GM21390 (cell line): ENCODE results near the gene TFIP11.
A peak's percentile ranks its signal among the peaks of the same experiment; 100 is the strongest.

Source experiments
- ATAC-seq: cut with Tn5 transposase; IDR thresholded peaks from one replicate; pipeline ENCODE4 v1.9.1; 2021; ENCODE audit not compliant: unreplicated experiment

TFIP11 gene

GRCh38 chr22:26512149-26512793, at the start of gene TFIP11:
Gene TFIP11, minus strand, starts transcription at chr22:26512473. Its CDS starts 2,201 bp downstream, at chr22:26510272.
- ATAC-seq: peak; percentile 91

DNA sequence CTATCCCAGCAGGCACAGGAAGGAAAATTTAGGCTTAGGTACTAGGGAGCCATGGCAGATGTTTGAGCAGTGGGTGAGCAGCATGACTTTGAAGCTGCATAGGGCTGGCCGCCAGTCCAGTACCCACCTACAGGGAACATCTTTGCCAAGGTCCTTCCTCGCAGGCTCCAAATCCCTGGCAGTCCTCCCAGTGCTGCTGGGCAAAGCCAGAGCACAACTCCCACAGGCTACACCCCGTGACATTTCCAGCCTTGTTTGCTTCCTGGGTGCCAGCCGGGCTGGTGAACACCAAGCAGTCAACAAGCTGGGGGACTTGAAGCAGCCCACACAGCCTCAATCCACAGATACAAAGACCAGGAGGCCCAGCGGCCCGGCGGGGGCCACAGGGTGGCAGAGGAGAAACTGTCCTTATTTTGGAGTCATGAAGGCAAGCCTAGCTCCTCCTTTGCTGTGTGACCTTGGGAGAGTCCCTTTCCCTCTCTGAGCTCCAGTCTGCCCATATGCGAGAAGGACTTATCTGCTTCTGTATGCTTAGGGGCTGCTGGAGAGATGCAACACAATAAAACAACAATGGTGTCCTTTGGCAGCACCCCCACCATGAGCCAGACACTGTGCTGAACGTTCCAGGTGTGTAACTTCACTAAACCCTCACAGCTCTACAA, 49.6 kb upstream of the TFIP11 start:
- ATAC-seq: no peak

DNA sequence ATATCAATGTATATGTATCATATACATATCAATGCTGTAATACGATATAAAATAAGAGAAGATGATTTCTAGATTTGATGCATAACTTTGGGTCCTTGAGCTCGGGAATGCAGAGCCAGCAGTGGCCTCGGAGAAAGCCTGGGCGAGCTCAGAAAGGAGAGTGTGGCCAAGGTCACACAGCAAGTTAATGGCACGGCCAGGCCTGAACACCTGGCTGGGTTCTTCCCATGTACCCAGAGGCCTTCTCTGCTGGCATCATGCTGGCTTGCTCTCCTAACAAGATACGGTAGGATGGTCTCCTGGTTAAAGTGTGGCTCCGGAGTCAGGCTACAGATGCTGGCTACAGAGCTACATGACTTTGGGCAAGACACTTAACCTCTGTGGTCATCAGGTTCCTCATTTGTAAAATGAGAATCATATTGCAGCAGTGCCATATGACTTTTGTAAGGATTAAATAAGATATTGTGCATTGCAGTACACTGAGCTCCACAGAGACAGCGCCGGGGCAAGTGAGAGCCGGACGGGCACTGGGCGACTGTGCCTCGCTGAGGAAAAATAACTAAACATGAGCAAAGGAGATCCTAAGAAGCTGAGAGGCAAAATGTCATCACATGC, 47.8 kb upstream of the TFIP11 start:
- ATAC-seq: no peak

DNA sequence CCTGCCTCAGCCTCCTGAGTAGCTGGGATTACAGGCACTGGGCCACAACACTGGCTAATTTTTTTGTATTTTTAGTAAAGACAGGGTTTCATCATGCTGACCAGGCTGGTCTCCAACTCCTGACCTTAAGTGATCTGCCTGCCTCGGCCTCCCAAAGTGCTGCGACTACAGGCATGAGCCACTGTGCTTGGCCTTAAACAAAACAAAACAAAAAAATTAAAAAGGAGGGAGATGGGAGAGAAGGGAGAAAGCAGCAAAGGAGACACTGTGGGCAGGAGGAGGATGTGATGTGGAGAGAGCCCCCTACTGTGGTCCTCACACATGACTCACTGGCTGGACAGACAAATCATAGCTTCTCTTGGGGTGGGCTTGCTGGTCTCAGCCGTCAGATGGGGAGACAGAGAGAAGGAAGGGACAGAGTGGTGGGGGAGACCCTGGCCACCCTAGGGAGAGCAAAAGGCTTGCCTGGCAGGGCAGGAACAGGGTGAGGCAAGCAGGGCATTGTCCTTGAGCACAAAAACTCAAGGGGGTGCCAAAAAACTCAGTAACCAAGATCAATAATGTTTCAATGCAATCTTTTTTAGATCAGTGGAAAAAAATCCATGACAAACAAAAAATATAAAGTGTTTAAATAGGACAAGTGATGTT, 46.1 kb upstream of the TFIP11 start:
- no peak for ATAC-seq

DNA sequence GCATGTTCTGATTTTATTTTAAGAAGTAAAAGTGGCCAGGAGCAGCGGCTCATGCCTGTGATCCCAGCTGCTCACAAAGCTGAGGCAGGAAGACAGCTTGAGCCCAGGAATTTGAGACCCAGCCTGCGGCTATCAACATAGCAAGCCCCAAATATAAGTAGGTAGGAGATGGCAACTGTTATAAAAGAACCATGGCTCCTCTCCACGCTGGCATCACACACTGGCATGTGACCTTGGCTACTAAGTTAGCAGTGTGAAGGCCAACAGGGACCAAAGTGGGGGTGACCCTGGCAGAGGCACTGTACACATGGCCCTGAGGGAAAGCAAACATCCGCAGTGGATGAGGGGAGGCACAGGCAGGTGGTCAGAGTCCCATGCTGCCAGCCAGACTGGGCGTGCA, 44.6 kb upstream of the TFIP11 start:
- no peak for ATAC-seq

DNA sequence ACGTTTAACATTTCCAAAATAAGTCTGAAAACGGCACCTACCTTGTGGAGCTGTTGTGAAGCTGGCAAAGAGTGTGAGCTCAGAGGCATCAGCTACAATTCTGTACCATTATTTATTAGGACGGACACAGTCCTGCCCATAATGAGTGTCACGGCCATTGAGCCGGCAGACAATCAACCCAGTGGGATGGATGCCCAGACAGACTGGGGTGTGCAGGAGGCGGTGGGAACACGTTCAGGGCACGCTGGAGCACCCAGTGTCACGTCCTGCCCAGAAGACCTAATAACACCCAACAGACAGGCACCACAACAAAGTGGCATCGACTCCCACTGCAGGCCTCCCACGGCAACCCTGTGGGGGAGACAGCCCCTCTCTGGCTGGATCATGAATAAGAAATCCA, 43.2 kb upstream of the TFIP11 start:
- no peak for ATAC-seq

DNA sequence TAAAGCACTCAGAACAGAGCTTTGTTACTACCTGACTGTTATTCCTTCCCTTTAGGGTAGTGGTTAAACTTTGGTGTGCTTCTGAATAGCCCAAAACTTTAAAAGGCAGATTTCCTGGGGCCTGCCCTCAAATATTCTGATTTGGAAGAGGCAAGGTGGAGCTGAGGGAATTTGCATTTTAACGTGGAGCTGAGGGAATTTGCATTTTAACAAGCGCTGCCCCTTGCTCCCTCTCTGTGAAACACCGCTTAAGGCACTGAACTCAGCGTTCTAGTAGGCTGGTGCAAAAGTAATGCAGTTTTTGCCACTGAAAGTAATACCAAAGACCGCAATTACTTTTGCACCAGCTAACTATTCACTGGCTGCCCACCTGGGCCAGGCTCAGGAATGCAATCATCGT, 42.7 kb upstream of the TFIP11 start:
- ATAC-seq: no peak

DNA sequence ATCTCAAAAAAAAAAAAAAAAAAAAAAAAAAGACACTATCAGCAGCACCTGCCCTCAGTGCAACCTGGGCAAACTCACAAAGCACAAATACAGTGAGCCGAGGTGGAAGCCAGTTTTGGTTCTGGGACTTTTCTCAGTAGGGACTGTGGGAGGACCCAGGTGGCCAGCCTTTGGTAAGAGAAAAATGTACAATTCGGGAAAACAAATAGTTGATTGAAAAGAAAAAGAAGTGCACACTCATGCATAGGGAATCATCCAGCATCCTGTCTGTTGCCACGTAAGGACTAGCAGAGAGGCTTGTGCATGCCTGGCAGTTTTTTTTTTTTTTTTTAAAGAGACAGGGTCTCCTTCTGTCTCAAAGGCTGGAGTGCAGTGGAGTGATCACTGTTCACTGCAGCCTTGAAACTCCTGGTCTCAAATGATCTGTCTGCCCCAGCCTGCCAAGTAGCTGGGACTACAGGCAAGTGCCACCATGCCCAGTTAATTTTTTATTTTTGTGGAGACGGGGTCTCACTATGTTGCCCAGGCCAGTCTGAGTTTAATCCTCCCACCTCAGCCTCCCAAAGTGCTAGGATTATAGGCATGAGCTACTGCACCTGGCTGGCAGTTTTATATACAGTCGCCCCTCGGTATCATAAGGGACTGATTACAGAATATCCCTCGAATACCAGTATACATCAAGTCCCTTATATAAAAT, 40.9 kb upstream of the TFIP11 start:
- ATAC-seq: no peak

GRCh38 chr22:26552466-26552865, 40.2 kb upstream of the TFIP11 start:
- ATAC-seq: no peak

GRCh38 chr22:26551568-26551967, 39.3 kb upstream of the TFIP11 start:
- ATAC-seq: no peak

- ATAC-seq: no peak
Measured at GRCh38 chr22:26550498-26551033, 38.3 kb upstream of the TFIP11 start.

GRCh38 chr22:26549902-26550497, 37.7 kb upstream of the TFIP11 start:
- ATAC-seq: no peak

- no peak for ATAC-seq
Measured at GRCh38 chr22:26548984-26549383, 36.7 kb upstream of the TFIP11 start.

DNA sequence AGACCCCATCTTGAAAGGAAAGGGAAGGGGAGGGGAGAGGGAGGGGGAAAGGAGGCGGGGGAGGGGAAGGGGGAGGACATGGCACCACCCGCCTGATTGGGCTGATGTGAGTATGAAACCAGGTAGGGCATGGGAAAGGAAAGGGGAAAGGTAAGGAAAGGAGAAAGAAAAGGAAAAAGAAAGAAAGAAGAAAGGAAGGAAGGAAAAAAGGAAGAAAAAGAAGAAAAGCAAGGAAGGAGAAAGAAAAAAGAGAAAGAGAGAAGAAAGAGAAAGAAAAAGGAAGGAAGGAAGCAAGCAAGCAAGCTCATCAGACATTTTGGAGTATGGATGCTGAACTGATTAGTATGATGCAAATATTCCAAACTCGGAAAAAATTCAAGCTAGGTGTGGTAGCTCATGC, 36.0 kb upstream of the TFIP11 start:
- ATAC-seq: no peak

DNA sequence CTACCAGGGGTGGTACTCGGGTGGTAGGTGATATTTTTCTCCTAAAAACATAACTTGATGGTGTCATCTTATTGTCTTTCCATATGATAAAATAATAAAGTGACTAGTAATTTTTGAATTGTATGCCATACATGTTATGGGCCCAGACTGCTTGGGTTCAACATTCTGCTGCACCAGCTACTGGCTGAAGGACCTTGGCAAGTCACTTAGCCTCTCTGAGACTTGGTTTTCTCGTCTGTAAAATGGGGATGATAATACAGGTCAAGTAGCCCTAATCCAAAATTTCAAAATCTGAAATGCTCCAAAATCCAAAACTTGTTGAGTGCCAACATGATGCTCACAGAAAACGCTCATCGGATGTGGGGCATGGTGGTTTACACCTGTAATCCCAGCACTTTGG, 35.6 kb upstream of the TFIP11 start:
- no peak for ATAC-seq

GRCh38 chr22:26547426-26547825, 35.2 kb upstream of the TFIP11 start:
- ATAC-seq: no peak

DNA sequence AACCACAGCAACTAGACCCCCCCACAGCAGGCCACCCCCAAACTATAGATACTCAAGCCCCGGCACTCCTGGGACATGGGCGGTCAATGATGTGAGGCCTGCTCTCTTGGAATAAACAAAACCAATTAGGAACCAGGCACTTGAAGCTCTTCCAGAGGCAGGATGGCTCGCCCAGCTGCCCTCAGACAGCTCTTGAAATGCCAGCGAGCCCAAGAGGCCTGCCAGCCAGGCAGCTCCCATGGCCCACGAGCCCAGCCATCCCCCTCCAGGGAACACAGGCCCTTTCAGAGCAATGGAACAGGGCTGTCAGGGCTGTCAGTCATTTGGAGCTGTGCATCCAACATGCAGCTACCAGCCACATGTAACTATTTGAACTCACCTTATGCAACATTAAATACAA, 34.0 kb upstream of the TFIP11 start:
- no peak for ATAC-seq

DNA sequence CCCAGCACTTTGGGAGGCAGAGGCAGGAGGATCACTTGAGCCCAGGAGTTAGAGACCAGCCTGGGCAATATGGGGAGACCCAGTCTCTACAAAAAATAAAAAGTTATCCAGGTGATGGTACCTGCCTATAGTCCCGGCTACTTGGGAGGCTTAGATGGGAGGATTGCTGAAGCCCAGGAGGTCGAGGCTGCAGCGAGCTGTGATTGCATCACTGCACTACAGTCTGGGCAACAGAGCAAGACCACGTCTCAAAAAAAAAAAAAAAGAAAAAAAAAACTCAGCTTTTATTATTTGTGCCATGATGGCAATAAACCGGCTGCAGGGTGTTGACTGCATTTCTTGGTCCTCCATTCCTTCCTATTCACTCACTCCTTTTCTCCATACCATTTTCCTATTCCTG, 33.6 kb upstream of the TFIP11 start:
- ATAC-seq: no peak

DNA sequence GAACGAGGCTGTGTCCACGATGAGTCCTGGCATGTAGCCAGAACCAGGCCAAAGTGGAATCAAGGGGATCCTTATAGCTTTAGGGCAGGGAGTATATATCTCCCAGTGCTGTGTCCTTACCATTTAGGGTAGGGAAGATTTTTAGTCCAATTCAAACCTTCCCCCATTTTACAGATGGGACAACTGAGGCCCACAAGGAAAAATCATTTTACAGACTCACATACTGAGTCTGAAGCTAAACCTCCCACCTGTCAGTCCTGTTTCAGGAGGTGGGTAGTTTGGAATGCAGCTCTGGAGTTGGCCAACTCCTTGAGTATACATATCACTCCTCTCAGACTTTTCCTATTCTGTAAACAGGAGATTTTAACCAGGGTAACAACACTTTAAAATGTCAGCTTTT, 33.1 kb upstream of the TFIP11 start:
- no peak for ATAC-seq

DNA sequence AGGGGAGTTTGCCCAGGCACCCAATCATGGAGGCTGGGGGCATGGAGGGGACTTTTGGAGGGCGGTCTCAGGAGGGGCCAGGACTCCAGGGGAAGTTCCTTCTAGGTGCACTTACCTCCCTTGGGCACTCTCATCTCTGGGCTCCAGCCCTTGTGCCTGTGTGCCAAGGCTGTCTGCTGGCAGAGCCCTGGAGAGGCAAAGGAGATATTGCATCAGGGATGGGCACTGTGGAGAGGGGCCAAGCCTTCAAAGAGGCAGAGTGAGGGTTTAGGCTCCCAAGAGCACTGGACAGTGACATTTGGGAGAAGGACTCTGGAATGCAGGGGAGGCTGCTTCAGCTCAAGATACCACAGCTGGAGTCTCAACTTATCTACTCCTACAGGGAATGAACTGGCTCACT, 32.2 kb upstream of the TFIP11 start:
- ATAC-seq: no peak

DNA sequence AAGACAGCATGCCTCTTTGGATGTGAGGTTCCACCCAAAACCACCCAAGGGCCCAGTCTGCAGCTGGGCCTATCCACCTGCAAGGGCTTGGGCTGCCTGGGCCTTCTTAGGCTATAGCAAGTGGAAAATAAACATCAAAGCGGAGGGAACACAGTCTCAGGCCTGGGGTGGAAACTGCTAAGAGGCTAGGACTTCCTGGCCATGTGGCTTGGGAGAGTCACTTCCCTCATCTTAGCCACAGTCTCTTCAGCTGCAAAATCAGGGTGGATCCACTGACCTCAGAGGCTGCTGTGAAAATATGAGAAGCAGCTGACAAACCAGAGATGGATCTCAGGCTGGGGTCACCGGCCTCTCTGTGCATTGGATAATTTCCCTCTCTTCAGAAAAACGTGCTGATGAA, 30.6 kb upstream of the TFIP11 start:
- no peak for ATAC-seq
